ENCODE data around the gene RNF150. TPM values are rescaled to one million over a fixed set of nuclear protein-coding genes. Genes with fewer than 3 reads are reported as not detected.

RNF150 gene
- total and polyA plus RNA-seq, 2 of the 8 experiments (the other 6 are each of a cell fraction or from before 2014, with no cell fraction given), result 3.4 to 4.8 TPM

DNA sequence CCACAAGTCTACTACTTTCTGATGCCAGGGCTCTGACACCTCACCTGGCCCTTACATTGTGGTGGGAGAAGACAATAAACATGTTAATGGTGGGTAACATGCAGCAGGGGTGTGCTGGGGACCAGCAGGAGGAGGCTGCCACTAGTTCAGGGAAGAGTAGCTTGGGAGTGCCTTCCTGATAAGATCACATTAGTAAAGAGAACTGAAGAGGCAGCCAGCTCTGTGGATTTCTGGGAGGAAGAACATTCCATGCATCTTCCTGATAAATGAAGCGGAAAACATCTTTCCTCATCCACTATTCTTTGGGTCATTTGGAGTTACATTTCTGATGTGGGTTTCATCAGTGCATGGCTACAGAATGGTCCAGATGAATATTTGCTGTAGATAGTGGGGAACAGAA, 9.0 kb downstream of the RNF150 start:
- no peak overlapping the region for H2BK5ac ChIP-seq (ENCODE audit: low read depth, low read length)
- no peak overlapping the region for H3K4me3 ChIP-seq (ENCODE audit: extremely low read depth in 1 of 4, insufficient read depth in 2 of 4, low read depth in 3 of 4, low read length in 4 of 4)
- H3K4me1 ChIP-seq (replicated peaks in 1 of 4; ENCODE audit: control insufficient read depth in 3 of 4, insufficient read depth in 4 of 4, low read length in 3 of 4), result peaks cover 0 to 6% (median 0%) of the 10 kb centered on the region in 4 experiments; a peak in 2 of 7 replicates
- no peaks in the 10 kb centered on the region for H3K36me3 ChIP-seq (ENCODE audit: control insufficient read depth in 2 of 4, insufficient read depth in 4 of 4, low read length in 3 of 4)
- H2BK120ac ChIP-seq (replicated peaks; ENCODE audit: low read depth, low read length), result no peak overlapping the region
- H3K56ac ChIP-seq (replicated peaks; ENCODE audit: insufficient read length, low read depth, low read length), result no peak overlapping the region
- H4K20me1 ChIP-seq (replicated peaks in 1 of 2; ENCODE audit: control insufficient read depth in 1 of 2, insufficient read depth in 2 of 2, low read length in 2 of 2), result no peaks in the 10 kb centered on the region
- H4K5ac ChIP-seq (ENCODE audit: insufficient read length, low read depth, low read length), result no peak overlapping the region
- 100% methylated on average over 1 of the region's 1 CpG; no CpG with 5 or more reads in 1 of the 2 experiments for WGBS, 2 experiments (ENCODE audit: extremely low coverage in 1 of 2, insufficient coverage in 1 of 2, insufficient read length in 1 of 2, insufficient replicate concordance in 2 of 2, low coverage in 1 of 2, low lambda C conversion rate in 2 of 2, missing lambda C conversion rate in 1 of 2)
- CTCF ChIA-PET (ENCODE audit: partially characterized antibody), result no interaction called here
- no peak overlapping the region for H2BK12ac ChIP-seq (ENCODE audit: low read depth, low read length)
- H2BK15ac ChIP-seq (ENCODE audit: low read length), result no peak overlapping the region
- H4K91ac ChIP-seq (replicated peaks; ENCODE audit: insufficient read length, low read length), result no peak overlapping the region
- H3K4ac ChIP-seq (replicated peaks; ENCODE audit: insufficient read length, low read depth, low read length), result no peak overlapping the region
- no peak overlapping the region for H3K27ac ChIP-seq (ENCODE audit: low read depth, low read length)
- no peak overlapping the region for H2AFZ ChIP-seq (ENCODE audit: low read length)
- H3K18ac ChIP-seq (ENCODE audit: extremely low read depth, low read length), result no peak overlapping the region
- H3K4me2 ChIP-seq (ENCODE audit: insufficient read depth in 1 of 2, low read depth in 2 of 2, low read length in 2 of 2), result no peak overlapping the region
- no peaks in the 10 kb centered on the region for H3K79me1 ChIP-seq (ENCODE audit: low read depth, low read length)
- H3K9me3 ChIP-seq (ENCODE audit: insufficient read depth in 2 of 2, low read depth in 1 of 2, low read length in 1 of 2), result no peaks in the 10 kb centered on the region
- H3K27me3 ChIP-seq (replicated peaks in 1 of 4; ENCODE audit: control insufficient read depth in 3 of 4, extremely low read depth in 1 of 4, insufficient read depth in 3 of 4, low read length in 3 of 4), result no peaks in the 10 kb centered on the region
- H4K8ac ChIP-seq (ENCODE audit: extremely low read depth, insufficient read depth, low read length), result no peak overlapping the region
- DNase-seq (ENCODE audit: low read depth in 1 of 2, low spot score in 2 of 2) (no peak), FAIRE-seq (no peak)
- H3K23ac ChIP-seq (ENCODE audit: insufficient read length), result no peak overlapping the region
- H2BK20ac ChIP-seq (ENCODE audit: low read length), result no peak overlapping the region
- no peak overlapping the region for H3K9ac ChIP-seq (replicated peaks in 1 of 4; ENCODE audit: extremely low read depth in 1 of 4, low read depth in 3 of 4, low read length in 3 of 4)
- no peaks in the 10 kb centered on the region for H3K79me2 ChIP-seq (ENCODE audit: control insufficient read depth in 1 of 2, insufficient read depth in 2 of 2, low read length in 2 of 2)
- no peaks in the 10 kb centered on the region for H3K23me2 ChIP-seq (ENCODE audit: low read depth, low read length)
- no peak overlapping the region for H2AK5ac ChIP-seq (ENCODE audit: low read depth, low read length)
- no peak overlapping the region for H3K14ac ChIP-seq (ENCODE audit: insufficient read length)
- POLR2A ChIA-PET (ENCODE audit: partially characterized antibody), result no interaction called here
- TF ChIP-seq SIX5 (IDR thresholded peaks at IDR 0.05; ENCODE audit: low read depth, low read length) (no peak), RNF2 (IDR thresholded peaks at IDR 0.05; ENCODE audit: borderline replicate concordance, low read depth, low read length, missing control alignments, poor library complexity, severe bottlenecking) (no peak), EP300 (IDR thresholded peaks at IDR 0.05; ENCODE audit: borderline replicate concordance in 1 of 2, low read depth in 2 of 2, low read length in 2 of 2) (no peak), JUND (IDR thresholded peaks at IDR 0.05; ENCODE audit: low read length) (no peak), KDM4A (IDR thresholded peaks at IDR 0.05; ENCODE audit: low read depth, low read length, severe bottlenecking) (no peak), SIRT6 (IDR thresholded peaks at IDR 0.05; ENCODE audit: low read length) (no peak), GTF2F1 (IDR thresholded peaks at IDR 0.05; ENCODE audit: borderline replicate concordance, low read depth, low read length) (no peak), ZNF274 (IDR thresholded peaks at IDR 0.05; ENCODE audit: borderline replicate concordance, extremely low read depth, low read length) (no peak)

Data from H1 (cell line).